GM21529 (cell line): ENCODE data around the gene PPP1R26.
"Not testable (repeated sequence)": the region's sequence is repeated elsewhere in the genome, so short reads cannot be mapped to it uniquely, and the experiment has no call there.

ENCODE experiments used
- ATAC-seq: cut with Tn5 transposase; IDR thresholded peaks from one replicate; pipeline ENCODE4 v1.9.1; 2021; ENCODE audit not compliant: unreplicated experiment

The PPP1R26 gene

GRCh38 chr9:135519179-135519971 is 39.8 kb downstream of the PPP1R26 start:
- no peak for ATAC-seq

- ATAC-seq: no peak
These were observed 41.5 kb downstream of the PPP1R26 start, which contains the start of gene LCN1 for GRCh38 chr9:135520916-135521607. Gene LCN1 (plus strand): TSS chr9:135521440. CDS start chr9:135521498, 58 bp downstream.

DNA sequence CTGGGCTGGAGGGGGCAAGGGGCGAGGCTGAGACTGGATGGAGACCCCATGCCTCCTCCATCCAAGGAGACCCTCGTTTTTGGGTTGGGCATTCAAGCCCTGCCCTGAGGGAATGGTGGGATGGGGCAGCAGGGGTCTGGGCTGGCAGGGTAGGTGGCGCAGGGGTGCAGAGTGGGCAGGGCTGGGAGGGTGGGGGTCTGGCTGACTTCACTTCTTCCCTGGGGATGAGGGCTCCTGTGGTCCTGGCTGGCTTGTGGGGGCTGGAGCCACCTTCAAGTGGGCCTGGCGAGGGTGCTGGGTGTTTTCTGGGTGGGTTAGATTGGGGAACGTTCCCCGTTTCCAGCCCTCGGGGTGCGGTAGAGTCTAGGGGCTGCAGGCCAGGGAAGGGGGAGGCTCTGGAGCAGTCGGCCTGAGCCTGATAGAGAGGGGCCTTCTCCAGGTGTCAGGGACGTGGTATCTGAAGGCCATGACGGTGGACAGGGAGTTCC is 42.1 kb downstream of the PPP1R26 start:
- ATAC-seq: no peak

DNA sequence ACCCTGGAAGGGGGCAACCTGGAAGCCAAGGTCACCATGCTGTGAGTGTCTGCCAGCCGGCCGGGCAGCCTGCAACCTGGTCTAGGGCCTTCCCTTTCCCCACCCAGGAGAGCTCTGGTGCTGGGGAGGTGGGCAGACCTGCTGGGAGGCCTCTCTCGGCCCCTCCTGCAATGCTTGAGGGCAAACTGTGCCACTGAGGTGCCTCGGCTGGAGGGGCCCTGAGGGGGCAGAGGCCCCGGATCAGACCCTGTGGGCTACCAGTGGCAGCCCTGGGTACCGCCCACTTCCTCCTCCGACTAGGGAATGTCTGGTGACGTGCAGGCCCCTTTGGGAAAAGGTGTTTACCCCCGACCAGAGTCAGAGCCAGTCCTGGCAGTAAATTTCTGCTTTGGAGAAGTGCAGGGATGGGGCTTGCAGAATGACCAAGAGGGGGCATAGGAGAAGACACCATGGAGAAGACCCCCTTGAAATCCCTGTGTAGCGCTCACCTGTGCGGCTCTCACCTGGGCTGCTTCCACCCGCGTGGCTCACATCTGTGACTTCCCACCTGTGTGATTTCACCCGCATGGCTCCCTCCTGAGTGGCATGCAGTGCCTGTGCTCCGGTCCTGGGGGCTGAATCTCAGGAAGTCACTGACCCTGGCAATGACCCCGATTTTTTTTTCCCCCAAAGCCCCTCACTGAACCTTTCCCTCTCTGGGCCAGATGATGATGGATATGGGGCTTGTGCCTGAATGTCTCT is 42.7 kb downstream of the PPP1R26 start:
- ATAC-seq: no peak

DNA sequence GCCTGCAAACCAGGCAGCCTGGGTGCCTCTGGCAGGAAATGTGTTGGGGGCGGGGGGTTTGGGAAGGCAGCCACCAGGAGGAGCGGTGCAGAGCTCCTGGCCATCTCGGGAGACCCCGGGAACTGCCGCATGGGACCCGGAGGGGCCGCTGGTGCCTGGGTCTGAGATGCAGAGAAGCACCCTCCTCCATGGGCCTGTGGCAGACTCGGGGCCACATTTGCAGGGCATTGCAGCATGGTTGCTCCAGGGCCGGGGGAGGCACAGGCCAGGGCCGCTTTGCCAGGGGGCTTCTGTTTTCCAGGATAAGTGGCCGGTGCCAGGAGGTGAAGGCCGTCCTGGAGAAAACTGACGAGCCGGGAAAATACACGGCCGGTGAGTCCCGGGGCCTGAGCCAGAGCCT is 43.3 kb downstream of the PPP1R26 start:
- no peak for ATAC-seq

GRCh38 chr9:135523521-135524129 is 44.0 kb downstream of the PPP1R26 start:
- ATAC-seq: no peak

GRCh38 chr9:135524130-135524861 is 44.7 kb downstream of the PPP1R26 start:
- no peak for ATAC-seq

GRCh38 chr9:135525241-135526088 is 45.9 kb downstream of the PPP1R26 start:
- ATAC-seq: no peak

- ATAC-seq: no peak
These were observed 46.6 kb downstream of the PPP1R26 start for GRCh38 chr9:135526089-135526729.

GRCh38 chr9:135526730-135527571 is 47.4 kb downstream of the PPP1R26 start:
- no peak for ATAC-seq

GRCh38 chr9:135528842-135529435 is 49.4 kb downstream of the PPP1R26 start:
- not testable (repeated sequence) for ATAC-seq

- ATAC-seq: no peak
These were observed 50.6 kb downstream of the PPP1R26 start for GRCh38 chr9:135530146-135530545.

DNA sequence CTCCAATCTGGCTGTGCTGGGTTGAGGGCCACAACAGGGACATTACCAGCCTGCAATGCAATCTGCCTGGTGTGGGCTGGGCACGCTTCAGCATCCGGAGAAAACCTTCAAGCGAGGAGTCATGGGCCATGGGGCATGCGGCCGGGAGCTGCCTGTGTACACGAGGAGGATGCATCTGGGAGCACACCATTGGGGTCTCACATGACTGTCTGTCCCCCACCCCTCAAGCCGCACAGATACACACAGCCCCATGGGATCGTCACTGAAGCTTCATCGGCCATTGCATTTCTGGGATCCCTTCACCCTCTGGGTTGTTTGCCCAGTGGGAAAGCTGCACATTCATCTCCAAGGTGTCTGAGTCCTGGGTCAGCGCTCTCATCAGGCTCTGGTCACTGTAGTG is 51.5 kb downstream of the PPP1R26 start:
- no peak for ATAC-seq

DNA sequence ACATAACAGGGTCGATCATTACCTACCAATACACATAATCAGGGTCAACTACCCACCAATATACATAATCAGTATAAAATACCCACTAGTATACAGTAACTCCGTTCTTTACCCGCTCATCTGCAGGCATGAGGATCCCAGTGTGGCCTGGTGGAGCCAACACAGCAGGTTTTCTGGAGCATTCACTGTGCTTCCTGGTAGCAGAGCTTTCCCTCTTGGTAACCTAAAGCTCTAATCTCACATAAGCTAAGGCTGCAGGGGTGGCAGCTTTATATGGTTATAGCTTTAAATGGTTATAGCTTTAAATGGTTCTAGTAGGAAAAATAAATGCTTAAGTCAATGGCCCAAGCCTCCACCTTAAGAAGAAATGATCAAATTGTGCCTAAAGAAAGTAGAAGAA is 53.5 kb downstream of the PPP1R26 start:
- ATAC-seq: no peak

DNA sequence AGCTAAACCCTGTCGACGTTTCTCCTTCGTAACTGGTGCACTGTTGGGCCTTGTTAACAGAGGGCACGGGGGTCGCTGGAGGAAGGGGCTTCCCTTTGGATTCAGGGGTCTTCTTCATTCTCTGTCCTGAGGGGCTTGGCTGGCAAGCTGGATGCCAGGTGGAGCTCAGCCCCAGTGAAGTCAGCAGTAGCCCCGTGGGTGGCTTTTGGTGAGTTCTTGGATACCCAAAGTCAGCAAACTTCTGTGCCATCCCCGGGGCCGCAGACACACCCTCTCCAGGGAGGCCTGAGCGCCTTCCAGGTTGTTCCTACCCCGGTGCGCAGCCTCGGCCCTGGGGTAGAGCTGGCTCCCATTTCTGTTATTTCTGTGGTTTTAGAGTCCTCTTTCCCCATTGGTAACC is 54.1 kb downstream of the PPP1R26 start:
- no peak for ATAC-seq

DNA sequence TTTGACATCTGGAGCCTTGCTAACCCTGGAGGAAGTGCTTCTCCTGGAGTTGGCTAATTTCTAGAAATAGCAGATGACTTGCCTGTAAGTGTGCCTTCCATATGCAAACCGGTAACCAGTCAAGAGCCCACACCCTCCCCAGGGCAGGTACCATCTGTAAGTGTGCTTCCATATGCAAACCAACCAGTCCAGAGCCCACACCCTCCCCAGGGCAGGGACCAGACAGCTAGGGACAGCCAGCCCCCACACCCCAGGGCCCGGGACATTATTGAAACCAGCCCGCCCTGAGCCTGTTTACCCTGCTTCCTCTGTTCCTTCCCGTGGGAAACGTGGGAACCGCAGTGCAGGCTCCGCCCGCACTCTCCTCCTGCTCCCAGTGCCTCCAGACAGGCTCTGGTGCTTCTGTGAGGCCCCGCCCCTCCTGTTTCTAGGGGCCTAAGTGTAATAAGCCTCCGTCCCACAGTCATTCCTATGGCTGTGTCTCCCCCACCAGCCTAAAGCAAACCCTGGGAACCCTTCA is 54.7 kb downstream of the PPP1R26 start:
- not testable (repeated sequence) for ATAC-seq

DNA sequence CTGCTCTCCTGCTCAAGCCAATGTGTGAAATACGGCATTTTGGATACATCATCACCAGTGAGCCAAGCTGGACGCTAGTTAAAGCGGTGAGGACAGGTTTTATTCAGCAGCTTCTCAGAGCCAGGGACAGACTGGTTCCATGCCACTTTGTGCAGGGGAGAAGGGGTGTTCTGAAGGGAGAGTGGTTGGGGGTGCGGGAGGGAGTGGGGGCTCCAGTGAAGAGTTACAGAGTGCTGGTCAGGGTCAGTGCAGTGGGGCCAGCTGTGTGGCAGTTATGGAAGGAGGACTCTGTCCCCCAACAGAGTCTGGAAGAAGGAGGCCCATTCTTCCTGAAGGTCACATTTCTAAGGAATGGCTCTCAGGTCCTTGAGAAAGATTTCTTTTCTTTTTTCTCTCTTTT is 55.2 kb downstream of the PPP1R26 start:
- ATAC-seq: not testable (repeated sequence)
